SK-N-MC (cell line): ENCODE data around the gene LRP1B.

Experiments
- EZH2 ChIP-seq: fragments of 200-600 bp; sonication (generic); IDR thresholded peaks from one replicate; pipeline ENCODE4 v1.6.1; 2017; ENCODE audit warnings: antibody characterized with exemption
- POLR2AphosphoS5 ChIP-seq: IDR thresholded peaks from 2 replicates; pipeline ENCODE4 v1.6.1; 2012; ENCODE audit warnings: mild to moderate bottlenecking, low read depth, low read length, borderline replicate concordance

- TF ChIP-seq POLR2AphosphoS5 (no peak), EZH2 (no peak)
Measured at GRCh38 chr2:141075753-141076152, 1055.1 kb downstream of the LRP1B start.
